NT2/D1 (cell line): Measurements from ENCODE around the gene WDR86.

ENCODE experiments used
- DNase-seq: peaks from one replicate; pipeline ENCODE4 v3.0.0-alpha.2; 2011; ENCODE audit warnings: low read depth, low spot score
- H3K27me3 ChIP-seq: 2 replicates; pipeline ENCODE4 v1.6.0; 2011; ENCODE audit warnings: mild to moderate bottlenecking; ENCODE audit not compliant: insufficient read length, insufficient read depth
- H3K36me3 ChIP-seq: 2 replicates; pipeline ENCODE4 v1.6.1; 2011; ENCODE audit warnings: mild to moderate bottlenecking, low read length, mixed read lengths; ENCODE audit not compliant: insufficient read depth, insufficient read length
- H3K4me1 ChIP-seq: 2 replicates; pipeline ENCODE4 v1.5.1; 2011; ENCODE audit not compliant: insufficient read depth, insufficient read length
- H3K4me3 ChIP-seq: 2 replicates; pipeline ENCODE4 v1.5.1; 2011; ENCODE audit warnings: low read depth; ENCODE audit not compliant: insufficient read length
- H3K9ac ChIP-seq: 2 replicates; pipeline ENCODE4 v1.6.0; 2011; ENCODE audit warnings: low read depth; ENCODE audit not compliant: insufficient read length
- H3K9me3 ChIP-seq: 2 replicates; pipeline ENCODE4 v1.5.1; 2011; ENCODE audit warnings: mild to moderate bottlenecking, low read length; ENCODE audit not compliant: insufficient read depth
- SUZ12 ChIP-seq: IDR thresholded peaks from 2 replicates; pipeline ENCODE4 v1.6.1; 2011; ENCODE audit not compliant: insufficient read length, insufficient read depth; ENCODE audit errors: extremely low read depth
- YY1 ChIP-seq: IDR thresholded peaks from 2 replicates; pipeline ENCODE4 v1.6.1; 2011; ENCODE audit not compliant: insufficient read length, insufficient read depth
- ZNF274 ChIP-seq: IDR thresholded peaks from 2 replicates; pipeline ENCODE4 v1.6.1; 2011; ENCODE audit warnings: mild to moderate bottlenecking, low read depth, low read length

WDR86 gene

GRCh38 chr7:151392002-151392401, 17.8 kb downstream of the WDR86 start:
- no peak for TF ChIP-seq ZNF274
- no peak for TF ChIP-seq YY1
- TF ChIP-seq SUZ12 = no peak
- H3K9me3 ChIP-seq = no peaks in the 10 kb centered on the region
- H3K36me3 ChIP-seq = peaks cover 3% of the 10 kb centered on the region
- H3K4me1 ChIP-seq = peaks cover 21% of the 10 kb centered on the region
- H3K27me3 ChIP-seq = no peaks in the 10 kb centered on the region
- no peak overlapping the region for H3K4me3 ChIP-seq
- H3K9ac ChIP-seq = no peak overlapping the region
- no peak for DNase-seq

- H3K4me1 ChIP-seq = peaks cover 21% of the 10 kb centered on the region
- TF ChIP-seq SUZ12 = no peak
- TF ChIP-seq ZNF274 = no peak
- no peak for TF ChIP-seq YY1
- H3K36me3 ChIP-seq = peaks cover 3% of the 10 kb centered on the region
- no peak overlapping the region for H3K9ac ChIP-seq
- DNase-seq = no peak
- no peaks in the 10 kb centered on the region for H3K27me3 ChIP-seq
- H3K9me3 ChIP-seq = no peaks in the 10 kb centered on the region
- no peak overlapping the region for H3K4me3 ChIP-seq
Observed at GRCh38 chr7:151391358-151391730, 18.5 kb downstream of the WDR86 start.

- no peaks in the 10 kb centered on the region for H3K9me3 ChIP-seq
- peaks cover 17% of the 10 kb centered on the region for H3K4me1 ChIP-seq
- H3K9ac ChIP-seq = no peak overlapping the region
- DNase-seq = no peak
- peaks cover 3% of the 10 kb centered on the region for H3K36me3 ChIP-seq
- no peaks in the 10 kb centered on the region for H3K27me3 ChIP-seq
- no peak overlapping the region for H3K4me3 ChIP-seq
- TF ChIP-seq ZNF274 (no peak), SUZ12 (no peak), YY1 (no peak)
Observed at GRCh38 chr7:151390598-151391357, 19.1 kb downstream of the WDR86 start.

DNA sequence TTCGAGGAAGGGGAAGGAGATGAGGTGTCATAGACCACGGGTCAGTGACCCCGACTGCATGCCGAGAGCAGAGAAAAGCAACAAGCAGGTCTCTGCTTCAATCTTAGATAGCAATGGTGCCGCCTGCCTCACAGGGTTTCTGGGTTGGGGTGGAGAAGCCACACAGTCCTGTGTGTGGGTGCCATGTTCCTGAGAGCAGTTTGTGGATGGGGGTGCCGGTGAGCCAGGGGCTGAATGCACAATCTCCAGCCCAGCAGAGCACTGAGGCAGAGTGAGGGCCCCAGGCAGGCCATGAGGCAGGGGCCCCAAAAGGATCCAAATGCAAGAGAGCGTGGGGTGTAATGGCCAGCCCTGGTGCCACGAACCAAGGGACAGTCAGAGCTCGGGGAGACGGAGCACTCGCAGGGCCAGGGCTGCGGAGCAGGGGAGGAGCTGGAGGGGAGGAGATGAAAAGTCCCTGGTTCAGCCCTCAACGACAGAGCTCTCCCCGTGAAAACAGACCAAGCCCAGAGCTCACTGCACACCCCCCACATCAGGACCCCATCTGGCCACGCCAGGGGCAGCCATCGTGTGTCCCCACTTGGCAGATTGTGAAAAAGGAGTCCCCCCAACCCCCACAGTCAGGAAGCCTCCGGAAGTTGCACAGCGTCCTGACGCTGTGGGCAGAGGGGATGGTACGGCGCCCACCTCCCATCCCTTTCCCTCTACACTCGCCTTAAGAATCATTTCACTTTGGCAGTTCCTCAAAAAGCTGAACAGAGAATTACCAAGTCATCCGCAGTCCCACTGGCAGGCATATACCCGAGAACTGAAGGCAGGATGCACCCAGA, 19.9 kb downstream of the WDR86 start:
- TF ChIP-seq YY1 = no peak
- no peak for TF ChIP-seq SUZ12
- no peak for TF ChIP-seq ZNF274
- DNase-seq = no peak
- peaks cover 13% of the 10 kb centered on the region for H3K4me1 ChIP-seq

DNA sequence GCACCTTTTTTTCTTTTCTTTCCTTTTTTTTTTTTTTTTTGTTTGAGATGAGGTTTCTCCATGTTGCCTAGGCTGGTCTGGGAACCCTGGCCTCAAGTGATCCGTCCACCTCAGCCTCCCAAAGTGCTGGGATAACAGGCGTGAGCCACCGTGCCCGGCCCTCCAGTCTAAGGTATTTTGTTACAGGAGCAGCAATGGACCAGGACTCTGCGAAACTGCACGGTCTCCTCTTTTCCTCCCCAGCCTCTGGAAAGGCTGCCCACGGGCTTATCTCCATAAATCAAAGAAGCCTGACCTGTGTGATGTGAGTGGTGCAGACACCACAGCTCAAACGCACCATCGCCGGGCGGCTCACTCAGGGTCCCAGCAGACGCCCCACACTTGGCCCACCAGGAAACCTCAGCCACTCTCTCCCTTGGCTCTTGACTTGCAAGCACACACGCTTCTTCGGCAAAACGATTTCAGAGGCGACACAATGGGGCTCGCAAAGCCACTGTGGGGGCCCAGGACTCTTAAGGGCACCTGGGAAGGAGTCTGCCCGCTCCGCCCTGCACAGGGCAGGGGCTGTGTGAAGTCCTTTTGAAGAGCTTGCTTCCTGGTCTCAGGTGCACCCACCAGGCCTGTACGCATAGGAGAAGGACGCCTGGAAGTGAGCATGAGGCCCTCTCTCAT, 20.6 kb downstream of the WDR86 start:
- H3K9me3 ChIP-seq = no peaks in the 10 kb centered on the region
- H3K27me3 ChIP-seq = no peaks in the 10 kb centered on the region
- no peak overlapping the region for H3K9ac ChIP-seq
- no peak overlapping the region for H3K4me3 ChIP-seq
- H3K4me1 ChIP-seq = peaks cover 7% of the 10 kb centered on the region
- H3K36me3 ChIP-seq = peaks cover 3% of the 10 kb centered on the region
- TF ChIP-seq SUZ12 (no peak), ZNF274 (no peak), YY1 (no peak)
- no peak for DNase-seq

More for the DNA sequence above, 19.9 kb downstream of the WDR86 start:
- H3K36me3 ChIP-seq = peaks cover 3% of the 10 kb centered on the region
- no peak overlapping the region for H3K4me3 ChIP-seq
- no peaks in the 10 kb centered on the region for H3K27me3 ChIP-seq
- no peak overlapping the region for H3K9ac ChIP-seq
- H3K9me3 ChIP-seq = no peaks in the 10 kb centered on the region

DNA sequence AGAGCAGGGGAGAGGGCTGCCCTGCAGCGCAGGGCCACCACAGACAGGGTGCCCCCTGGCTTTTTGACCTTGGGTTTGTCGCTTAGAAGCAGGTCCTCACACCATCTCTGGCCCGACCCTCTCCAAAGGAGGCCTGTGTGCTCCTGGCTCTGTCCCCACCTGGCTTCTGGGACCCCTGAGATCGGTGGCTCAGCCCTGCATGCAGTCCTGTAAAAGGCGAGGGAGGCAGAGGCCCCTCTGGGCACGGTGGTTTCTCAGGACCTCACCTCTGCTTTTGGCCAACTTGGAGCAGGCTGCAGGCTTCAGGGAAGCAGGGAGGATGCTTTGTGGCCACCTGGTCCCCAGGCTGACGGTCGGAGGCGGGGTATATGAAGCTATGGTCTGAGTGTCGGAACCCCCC, 21.4 kb downstream of the WDR86 start:
- no peak for TF ChIP-seq ZNF274
- no peaks in the 10 kb centered on the region for H3K27me3 ChIP-seq
- H3K4me3 ChIP-seq = no peak overlapping the region
- DNase-seq = no peak
- no peak overlapping the region for H3K9ac ChIP-seq
- peaks cover 3% of the 10 kb centered on the region for H3K36me3 ChIP-seq
- peaks cover 4% of the 10 kb centered on the region for H3K4me1 ChIP-seq
- no peaks in the 10 kb centered on the region for H3K9me3 ChIP-seq

DNA sequence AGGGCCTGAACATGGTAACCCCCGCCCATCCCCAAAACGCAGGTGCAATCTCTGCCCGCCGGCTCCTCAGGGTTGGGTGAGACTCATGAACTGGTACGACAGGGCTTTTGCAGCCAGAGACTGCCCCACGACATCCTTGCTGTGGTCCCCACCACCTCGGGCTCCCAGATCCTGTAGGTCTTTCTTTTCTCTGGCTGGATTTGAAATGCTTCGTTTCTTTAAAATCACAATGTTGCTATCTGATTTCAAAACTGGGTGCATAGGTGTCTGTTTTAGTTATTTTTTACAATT, 21.9 kb downstream of the WDR86 start:
- peaks cover 4% of the 10 kb centered on the region for H3K4me1 ChIP-seq
- no peak overlapping the region for H3K4me3 ChIP-seq
- H3K9ac ChIP-seq = no peak overlapping the region
- TF ChIP-seq SUZ12 (no peak), YY1 (no peak), ZNF274 (no peak)
- H3K36me3 ChIP-seq = peaks cover 3% of the 10 kb centered on the region
- H3K9me3 ChIP-seq = no peaks in the 10 kb centered on the region
- H3K27me3 ChIP-seq = no peaks in the 10 kb centered on the region
- no peak for DNase-seq
